ENCODE results near the gene SCRN3. TPM values are rescaled to one million over a fixed set of nuclear protein-coding genes. Genes with fewer than 3 reads are reported as not detected.
"Not testable (repeated sequence)": the region's sequence is repeated elsewhere in the genome, so short reads cannot be mapped to it uniquely, and the experiment has no call there.

Gene SCRN3
- total and polyA plus RNA-seq, 2 experiments from 2014 or later = 8.1 to 12.3 TPM

GRCh38 chr2:174362949-174363348 lies 32.6 kb upstream of the SCRN3 start (continued):
- TF ChIP-seq STAT1 (IDR thresholded peaks at IDR 0.05; ENCODE audit: unreplicated experiment) (no peak), JUNB (IDR thresholded peaks at IDR 0.05; ENCODE audit: unreplicated experiment) (no peak)

- peaks cover 15% of the 10 kb centered on the region; the same call in 1 of the 2 replicates for H3K36me3 ChIP-seq (ENCODE audit: insufficient read depth)
- peaks cover 44% of the 10 kb centered on the region for H3K36me3 Mint-ChIP-seq (ENCODE audit: low read depth)
Observed at GRCh38 chr2:174363492-174364225, 31.9 kb upstream of the SCRN3 start.

GRCh38 chr2:174364628-174365027 lies 30.9 kb upstream of the SCRN3 start:
- no peak for TF ChIP-seq CTCF (conservative IDR thresholded peaks at IDR 0.05; ENCODE audit: low read depth in 2 of 2)
- no peak for TF ChIP-seq STAT1 (IDR thresholded peaks at IDR 0.05; ENCODE audit: unreplicated experiment)
- TF ChIP-seq NANOG (IDR thresholded peaks at IDR 0.05; ENCODE audit: borderline replicate concordance) = no peak
- TF ChIP-seq EZH2phosphoT487 (IDR thresholded peaks at IDR 0.05; ENCODE audit: unreplicated experiment) = no peak
- no peak for TF ChIP-seq ZNF114 (CRISPR knock-in tag; IDR thresholded peaks at IDR 0.05)
- TF ChIP-seq CREB1 (CRISPR knock-in tag; IDR thresholded peaks at IDR 0.05; ENCODE audit: low read depth) = no peak
- TF ChIP-seq JUNB (IDR thresholded peaks at IDR 0.05; ENCODE audit: unreplicated experiment) = no peak
- no peak for TF ChIP-seq ZNF331 (CRISPR knock-in tag; IDR thresholded peaks at IDR 0.05; ENCODE audit: low read depth)
- no peak for TF ChIP-seq POLR2AphosphoS5 (IDR thresholded peaks at IDR 0.05; ENCODE audit: low read depth)
- TF ChIP-seq ETS1 (IDR thresholded peaks at IDR 0.05) = no peak
- no peaks in the 10 kb centered on the region for H3K27me3 ChIP-seq (ENCODE audit: insufficient read depth)
- Mint-ChIP-seq H3K4me1 (no peaks in the 10 kb centered on the region), H3K27me3 (ENCODE audit: insufficient read depth, low read depth, poor library complexity) (peaks cover 3% of the 10 kb centered on the region), H3K27ac (no peak overlapping the region), H3K36me3 (ENCODE audit: low read depth) (peaks cover 41% of the 10 kb centered on the region), H3K9me3 (peaks cover 27% of the 10 kb centered on the region), H3K4me3 (no peak overlapping the region)
- no peaks in the 10 kb centered on the region for H3K9me2 ChIP-seq (ENCODE audit: insufficient read depth)
- ATAC-seq = no peak
- H4K20me1 ChIP-seq (replicated peaks; ENCODE audit: insufficient read depth) = no peaks in the 10 kb centered on the region
- H3K4me3 ChIP-seq = no peak overlapping the region
- DNase-seq (ENCODE audit: low spot score) = no peak
- H3K27ac ChIP-seq (ENCODE audit: low read depth) = no peak overlapping the region
- H2AFZ ChIP-seq = no peak overlapping the region
- H3K79me2 ChIP-seq (replicated peaks; ENCODE audit: insufficient read depth) = no peaks in the 10 kb centered on the region
- H3K4me2 ChIP-seq = no peak overlapping the region
- H3K36me3 ChIP-seq (ENCODE audit: insufficient read depth) = peaks cover 15% of the 10 kb centered on the region; the same call in 1 of the 2 replicates
- no peaks in the 10 kb centered on the region for H3K4me1 ChIP-seq (ENCODE audit: insufficient read depth)
- no peaks in the 10 kb centered on the region for H3F3A ChIP-seq (replicated peaks; ENCODE audit: low read depth)

More at GRCh38 chr2:174363492-174364225, 31.9 kb upstream of the SCRN3 start:
- peaks cover 27% of the 10 kb centered on the region for H3K9me3 Mint-ChIP-seq
- H3K27me3 Mint-ChIP-seq (ENCODE audit: insufficient read depth, low read depth, poor library complexity); H3K4me1 ChIP-seq (ENCODE audit: insufficient read depth); DNase-seq (ENCODE audit: low spot score); H4K20me1 ChIP-seq (replicated peaks; ENCODE audit: insufficient read depth); H2AFZ ChIP-seq; H3K9me2 ChIP-seq (ENCODE audit: insufficient read depth); H3K27me3 ChIP-seq (ENCODE audit: insufficient read depth); H3K27ac ChIP-seq (ENCODE audit: low read depth); H3K4me1 Mint-ChIP-seq; H3K4me3 Mint-ChIP-seq; H3K4me2 ChIP-seq; H3F3A ChIP-seq (replicated peaks; ENCODE audit: low read depth); H3K79me2 ChIP-seq (replicated peaks; ENCODE audit: insufficient read depth); ATAC-seq; H3K27ac Mint-ChIP-seq; H3K4me3 ChIP-seq: not testable (repeated sequence)
